NCI-H526 (cell line): Measurements from ENCODE around the gene ZFPM1.
"Not testable (repeated sequence)": the region's sequence is repeated elsewhere in the genome, so short reads cannot be mapped to it uniquely, and the experiment has no call there.

Experiments used
- DNase-seq, 2 experiments: peaks; one replicate each; lab custom pipeline; 2025; lab: John Stamatoyannopoulos, UW

Gene ZFPM1

GRCh38 chr16:88514526-88515232 lies 61.6 kb downstream of the ZFPM1 start:
- DNase-seq = no peak

- DNase-seq = no peak
These were observed 62.3 kb downstream of the ZFPM1 start for GRCh38 chr16:88515371-88515770.

GRCh38 chr16:88515925-88516594 lies 63.0 kb downstream of the ZFPM1 start:
- DNase-seq = no peak

GRCh38 chr16:88516601-88517061 lies 63.6 kb downstream of the ZFPM1 start:
- no peak for DNase-seq

- not testable (repeated sequence) for DNase-seq
These were observed 64.2 kb downstream of the ZFPM1 start for GRCh38 chr16:88517208-88517774.

- not testable (repeated sequence) for DNase-seq
These were observed 65.5 kb downstream of the ZFPM1 start for GRCh38 chr16:88518411-88519111.

GRCh38 chr16:88519240-88519639 lies 66.2 kb downstream of the ZFPM1 start:
- no peak for DNase-seq

GRCh38 chr16:88519938-88520653 lies 67.0 kb downstream of the ZFPM1 start:
- no peak for DNase-seq

GRCh38 chr16:88521674-88522073 lies 68.6 kb downstream of the ZFPM1 start:
- no peak for DNase-seq

GRCh38 chr16:88522276-88522949 lies 69.3 kb downstream of the ZFPM1 start:
- DNase-seq = no peak

GRCh38 chr16:88523309-88524161 lies 70.5 kb downstream of the ZFPM1 start:
- no peak for DNase-seq

- DNase-seq = no peak
These were observed 71.3 kb downstream of the ZFPM1 start for GRCh38 chr16:88524274-88524972.

- DNase-seq = no peak
These were observed 72.0 kb downstream of the ZFPM1 start for GRCh38 chr16:88524973-88525662.

- no peak for DNase-seq
These were observed 72.5 kb downstream of the ZFPM1 start for GRCh38 chr16:88525663-88525990.

- DNase-seq = no peak
These were observed 73.2 kb downstream of the ZFPM1 start for GRCh38 chr16:88526008-88526905.

- no peak for DNase-seq
These were observed 73.8 kb downstream of the ZFPM1 start for GRCh38 chr16:88526906-88527185.

GRCh38 chr16:88527186-88527936 lies 74.3 kb downstream of the ZFPM1 start:
- DNase-seq = peak in 1 of 2 experiments; percentile 71
